B cell (primary cell): ENCODE data around the gene DPM2. TPM values are rescaled to one million over a fixed set of nuclear protein-coding genes. Genes with fewer than 3 reads are reported as not detected.

Experiments used
- ATAC-seq: fragments of 200-7000 bp; cut with Tn5 transposase; one replicate; pipeline ENCODE4 v1.10.0; 2021; ENCODE audit warnings: low read depth, mild to moderate bottlenecking, moderate number of reproducible peaks, moderate library complexity
- CTCF ChIA-PET: fragments of 350-600 bp; sonication (Branson Sonifier 250); formaldehyde crosslinking; loops from one replicate; lab custom pipeline; 2021; ENCODE audit warnings: antibody characterized with exemption, inconsistent platforms; lab: Charles Lee
- POLR2A ChIA-PET: fragments of 350-600 bp; sonication (Branson Sonifier 250); formaldehyde crosslinking; loops from one replicate; lab custom pipeline; 2021; ENCODE audit warnings: antibody characterized with exemption; lab: Charles Lee
- DNase-seq: peaks from one replicate; pipeline ENCODE4 v3.0.0; 2013
- H2AFZ ChIP-seq: 2 replicates; pipeline ENCODE4 v1.6.1; 2012; ENCODE audit warnings: mild to moderate bottlenecking, low read depth, low read length; ENCODE audit not compliant: insufficient read depth, poor library complexity, severe bottlenecking
- H3K27ac ChIP-seq, 2 donors: 1 replicate in 1 of 2; 2 replicates in 1 of 2; pipeline ENCODE4 v1.5.1; 2012 to 2013; ENCODE audit warnings: low read length in 2 of 2, mild to moderate bottlenecking in 2 of 2, moderate library complexity in 1 of 2
- H3K27me3 ChIP-seq, 4 experiments: fragments of 200-600 bp in 1 of 4; sonication (generic) in 1 of 4; replicated peaks in 1 of 4; 1 replicate in 2 of 4; 2 replicates in 2 of 4; pipeline versions ENCODE4 v1.6.1 to v1.7.0; 2013 to 2016; ENCODE audit warnings: low read length in 3 of 4, mild to moderate bottlenecking in 2 of 4, mixed read lengths in 1 of 4, moderate library complexity in 1 of 4; ENCODE audit not compliant: insufficient read depth in 4 of 4, control insufficient read depth in 3 of 4; ENCODE audit errors: control extremely low read depth in 1 of 4
- H3K36me3 ChIP-seq, 2 experiments: replicated peaks in 1 of 2; 1 replicate in 1 of 2; 2 replicates in 1 of 2; pipeline versions ENCODE4 v1.6.1 to v1.7.1; 2013; ENCODE audit warnings: low read length in 1 of 2; ENCODE audit not compliant: insufficient read depth in 2 of 2, control insufficient read depth in 1 of 2; ENCODE audit errors: control extremely low read depth in 1 of 2, extremely low read depth in 1 of 2
- H3K4me1 ChIP-seq, 2 donors: fragments of 200-600 bp in 1 of 2; sonication (generic) in 1 of 2; 1 replicate in 1 of 2; 2 replicates in 1 of 2; pipeline versions ENCODE4 v1.5.1 to v1.6.1; 2013 to 2017; ENCODE audit warnings: low read length in 2 of 2; ENCODE audit not compliant: control insufficient read depth in 2 of 2, insufficient read depth in 2 of 2
- H3K4me2 ChIP-seq: replicated peaks from 2 replicates; pipeline ENCODE3; 2012; ENCODE audit warnings: mild to moderate bottlenecking, low read depth, low read length; ENCODE audit not compliant: poor library complexity, severe bottlenecking
- H3K4me3 ChIP-seq, 5 experiments: fragments of 200-600 bp in 1 of 5; sonication (generic) in 1 of 5; 1 replicate in 3 of 5; 2 replicates in 2 of 5; pipeline versions ENCODE4 v1.5.1 to v1.7.0; 2011 to 2016; ENCODE audit warnings: low read length in 4 of 5, mild to moderate bottlenecking in 4 of 5, low read depth in 2 of 5, control low read depth in 1 of 5, moderate library complexity in 1 of 5; ENCODE audit not compliant: insufficient read depth in 1 of 5; ENCODE audit errors: control extremely low read depth in 1 of 5, extremely low read depth in 1 of 5
- H3K79me2 ChIP-seq: fragments of 200-600 bp; sonication (generic); one replicate; pipeline ENCODE4 v1.6.0; 2016; ENCODE audit warnings: low read length; ENCODE audit not compliant: control insufficient read depth, insufficient read depth
- H3K9ac ChIP-seq: fragments of 200-600 bp; sonication (generic); 2 replicates; pipeline ENCODE4 v1.6.1; 2017; ENCODE audit warnings: mild to moderate bottlenecking, low read length, moderate library complexity
- H3K9me3 ChIP-seq, 3 donors: one replicate each; pipeline versions ENCODE4 v1.6.1 to v1.7.1; 2013; ENCODE audit warnings: low read length in 2 of 3; ENCODE audit not compliant: control insufficient read depth in 2 of 3, insufficient read depth in 1 of 3; ENCODE audit errors: control extremely low read depth in 1 of 3
- H4K20me1 ChIP-seq: 2 replicates; pipeline ENCODE4 v1.6.0; 2012; ENCODE audit warnings: mild to moderate bottlenecking, low read length; ENCODE audit not compliant: insufficient read depth, control insufficient read depth, poor library complexity, severe bottlenecking
- H3K27ac Mint-ChIP-seq: one replicate; pipeline ENCODE4 v1.8.0; 2021; ENCODE audit warnings: mixed read lengths
- H3K27me3 Mint-ChIP-seq: one replicate; pipeline ENCODE4 v1.8.0; 2021; ENCODE audit warnings: mixed read lengths
- H3K4me1 Mint-ChIP-seq: one replicate; pipeline ENCODE4 v1.8.0; 2021; ENCODE audit warnings: mixed read lengths
- H3K4me3 Mint-ChIP-seq: one replicate; pipeline ENCODE4 v1.8.0; 2021; ENCODE audit warnings: mixed read lengths
- H3K9me3 Mint-ChIP-seq: one replicate; pipeline ENCODE4 v1.8.0; 2022; ENCODE audit warnings: mixed read lengths; ENCODE audit not compliant: insufficient read depth
- CTCF ChIP-seq: fragments of 200-600 bp; IDR thresholded peaks from one replicate; pipeline ENCODE4 v1.8.0; 2022; ENCODE audit warnings: antibody characterized with exemption, mild to moderate bottlenecking
- EZH2 ChIP-seq: IDR thresholded peaks from 2 replicates; pipeline ENCODE4 v1.6.1; 2012; ENCODE audit warnings: borderline replicate concordance, low read depth, mild to moderate bottlenecking, moderate library complexity, low read length; ENCODE audit not compliant: insufficient read depth, poor library complexity, severe bottlenecking
- WGBS: methylation state at CpG from one replicate; pipeline ENCODE4 v1.1.5; 2013; ENCODE audit warnings: missing lambda C conversion rate; ENCODE audit not compliant: insufficient coverage; 5-methylcytosine and 5-hydroxymethylcytosine counted together
- intact Hi-C: fragments of 100-400 bp; cut with micrococcal nuclease; formaldehyde crosslinking; loops from one replicate; pipeline ENCODE4 v1.10.0; 2022
- polyA plus RNA-seq: library from polyadenylated mRNA; depleted of rRNA; stranded (reverse); fragments of >200 nt; gene quantifications from 2 replicates; pipeline ENCODE4 v1.2.3, GENCODE V29; 2012
- total RNA-seq, 2 donors: library from RNA; stranded (reverse); fragments of 120-200 nt in 1 of 2; gene quantifications; 1 replicate in 1 of 2; 2 replicates in 1 of 2; pipeline versions ENCODE4 v1.2.3 to v1.2.4, GENCODE V29; 2013 to 2022

The DPM2 gene
- total and polyA plus RNA-seq, 2 donors (not counting 1 experiment from before 2014, with no cell fraction given), result 34.1 to 42.9 TPM

- Histone ChIP-seq H3K79me2 (peaks cover 44% of the 10 kb centered on the region), H2AFZ (no peak overlapping the region), H3K27ac (peak overlapping the region in 1 of 2 donors; percentile 19), H3K4me3 (no peak overlapping the region), H3K9ac (no peak overlapping the region), H3K36me3 (peaks cover 0 to 69% of the 10 kb centered on the region in 2 experiments), H4K20me1 (peaks cover 89% of the 10 kb centered on the region), H3K27me3 (no peaks in the 10 kb centered on the region), H3K9me3 (no peaks in the 10 kb centered on the region), H3K4me1 (peaks cover 13 to 14% of the 10 kb centered on the region in 2 donors), H3K4me2 (no peak overlapping the region)
- Mint-ChIP-seq H3K27me3 (no peaks in the 10 kb centered on the region), H3K4me3 (no peak overlapping the region), H3K9me3 (no peaks in the 10 kb centered on the region), H3K4me1 (peaks cover 28% of the 10 kb centered on the region), H3K27ac (peak overlapping the region; percentile 41)
- 86% methylated on average over 14 of the region's 17 CpGs for WGBS
- intact Hi-C loops, result no loop called here
- ChIA-PET CTCF (interaction anchor here (0.6 to 12.6 kb wide), 3 partner anchors 8 to 88 kb away, joined by 3 to 310 read pairs (median 85); partner anchors contain the start of gene PIP5KL1), POLR2A (no interaction called here)
- ATAC-seq (no peak), DNase-seq (no peak)
- TF ChIP-seq EZH2 (no peak), CTCF (no peak)
Observed at GRCh38 chr9:127947841-127948710, 10.4 kb upstream of the DPM2 start.

- peaks cover 30% of the 10 kb centered on the region for H3K4me1 Mint-ChIP-seq
- Histone ChIP-seq H3K27ac (peak overlapping the region in 1 of 2 donors; percentile 9), H3K9ac (no peak overlapping the region), H3K4me1 (peaks cover 17 to 18% of the 10 kb centered on the region in 2 donors), H3K4me3 (no peak overlapping the region), H3K79me2 (peaks cover 41% of the 10 kb centered on the region), H3K9me3 (no peaks in the 10 kb centered on the region), H3K36me3 (peaks cover 0 to 78% of the 10 kb centered on the region in 2 experiments), H2AFZ (no peak overlapping the region), H3K27me3 (no peaks in the 10 kb centered on the region), H4K20me1 (peaks cover 88% of the 10 kb centered on the region), H3K4me2 (no peak overlapping the region)
- TF ChIP-seq CTCF, result no peak
- TF ChIP-seq EZH2, result no peak
- ChIA-PET CTCF (interaction anchor here (8.0 to 12.6 kb wide), 2 partner anchors 9 to 89 kb away, joined by 85 to 310 read pairs; no protein-coding TSS in a partner anchor), POLR2A (interaction anchor here (0.5 kb wide), 1 partner anchor 92 kb away, joined by 3 read pairs; no protein-coding TSS in a partner anchor)
- H3K9me3 Mint-ChIP-seq, result no peaks in the 10 kb centered on the region
- H3K27me3 Mint-ChIP-seq, result no peaks in the 10 kb centered on the region
- H3K4me3 Mint-ChIP-seq, result no peak overlapping the region
- 91% methylated on average over 2 of the region's 3 CpGs for WGBS
- DNase-seq (no peak), ATAC-seq (no peak)
- intact Hi-C loops, result no loop called here
- no peak overlapping the region for H3K27ac Mint-ChIP-seq
Observed at GRCh38 chr9:127946728-127947127, 9.1 kb upstream of the DPM2 start.
